ENCODE data around the gene RTP4.

The RTP4 gene

GRCh38 chr3:187368251-187369088 lies at the start of gene RTP4:
RTP4 (plus strand) TSS chr3:187368385; CDS start chr3:187368442, 57 bp downstream.
- H3K4me1 ChIP-seq (ENCODE audit: control insufficient read depth, insufficient read depth, low read length, unreplicated experiment), result peaks cover 12% of the 10 kb centered on the region
- H3K36me3 ChIP-seq (ENCODE audit: insufficient read depth, low read length), result peaks cover 31% of the 10 kb centered on the region
- peak within 1 kb of the TSS; percentile 85 for H3K27ac ChIP-seq (ENCODE audit: low read depth, low read length)
- no peaks in the 10 kb centered on the region for H3K27me3 ChIP-seq (ENCODE audit: insufficient read depth, low read length)
- H3K79me2 ChIP-seq (ENCODE audit: control insufficient read depth, insufficient read depth, low read length, unreplicated experiment), result peaks cover 18% of the 10 kb centered on the region
- H3K4me3 ChIP-seq (ENCODE audit: low read depth, low read length), result peak within 1 kb of the TSS; percentile 85
- H2AFZ ChIP-seq (ENCODE audit: low read length, unreplicated experiment), result peak within 1 kb of the TSS; percentile 99

- no peaks in the 10 kb centered on the region for H3K79me2 ChIP-seq (ENCODE audit: control insufficient read depth, insufficient read depth, low read length, unreplicated experiment)
- H3K4me1 ChIP-seq (ENCODE audit: control insufficient read depth, insufficient read depth, low read length, unreplicated experiment), result peaks cover 4% of the 10 kb centered on the region
- H2AFZ ChIP-seq (ENCODE audit: low read length, unreplicated experiment), result peak overlapping the region; percentile 99
- H3K4me3 ChIP-seq (ENCODE audit: low read depth, low read length), result peak overlapping the region; percentile 80
- H3K27me3 ChIP-seq (ENCODE audit: insufficient read depth, low read length), result peaks cover 40% of the 10 kb centered on the region
- H3K27ac ChIP-seq (ENCODE audit: low read depth, low read length), result peak overlapping the region; percentile 27; the same call in 1 of the 2 replicates
- no peaks in the 10 kb centered on the region for H3K36me3 ChIP-seq (ENCODE audit: insufficient read depth, low read length)
Observed at GRCh38 chr3:187318819-187319616, 49.2 kb upstream of the RTP4 start.

- Histone ChIP-seq H3K36me3 (ENCODE audit: insufficient read depth, low read length) (no peaks in the 10 kb centered on the region), H3K4me3 (ENCODE audit: low read depth, low read length) (peak overlapping the region; percentile 80), H2AFZ (ENCODE audit: low read length, unreplicated experiment) (peak overlapping the region; percentile 99), H3K4me1 (ENCODE audit: control insufficient read depth, insufficient read depth, low read length, unreplicated experiment) (peaks cover 4% of the 10 kb centered on the region), H3K79me2 (ENCODE audit: control insufficient read depth, insufficient read depth, low read length, unreplicated experiment) (no peaks in the 10 kb centered on the region), H3K27me3 (ENCODE audit: insufficient read depth, low read length) (peaks cover 40% of the 10 kb centered on the region), H3K27ac (ENCODE audit: low read depth, low read length) (0 out of 2 replicates have a peak overlapping the region, but pooled peaks have one; percentile 27)
Observed at GRCh38 chr3:187319699-187320302, 48.4 kb upstream of the RTP4 start.

- no peak overlapping the region for H3K4me3 ChIP-seq (ENCODE audit: low read depth, low read length)
- no peak overlapping the region for H3K27ac ChIP-seq (ENCODE audit: low read depth, low read length)
- no peaks in the 10 kb centered on the region for H3K79me2 ChIP-seq (ENCODE audit: control insufficient read depth, insufficient read depth, low read length, unreplicated experiment)
- H2AFZ ChIP-seq (ENCODE audit: low read length, unreplicated experiment), result no peak overlapping the region
- H3K36me3 ChIP-seq (ENCODE audit: insufficient read depth, low read length), result no peaks in the 10 kb centered on the region
- peaks cover 54% of the 10 kb centered on the region for H3K27me3 ChIP-seq (ENCODE audit: insufficient read depth, low read length)
- peaks cover 4% of the 10 kb centered on the region for H3K4me1 ChIP-seq (ENCODE audit: control insufficient read depth, insufficient read depth, low read length, unreplicated experiment)
Observed at GRCh38 chr3:187321766-187322165, 46.4 kb upstream of the RTP4 start.

- Histone ChIP-seq H3K79me2 (ENCODE audit: control insufficient read depth, insufficient read depth, low read length, unreplicated experiment) (no peaks in the 10 kb centered on the region), H3K27ac (ENCODE audit: low read depth, low read length) (no peak overlapping the region), H2AFZ (ENCODE audit: low read length, unreplicated experiment) (no peak overlapping the region), H3K36me3 (ENCODE audit: insufficient read depth, low read length) (no peaks in the 10 kb centered on the region), H3K4me3 (ENCODE audit: low read depth, low read length) (no peak overlapping the region), H3K4me1 (ENCODE audit: control insufficient read depth, insufficient read depth, low read length, unreplicated experiment) (peaks cover 4% of the 10 kb centered on the region), H3K27me3 (ENCODE audit: insufficient read depth, low read length) (peaks cover 55% of the 10 kb centered on the region)
Observed at GRCh38 chr3:187322291-187322690, 45.9 kb upstream of the RTP4 start.

- Histone ChIP-seq H3K27ac (ENCODE audit: low read depth, low read length) (no peak overlapping the region), H3K4me1 (ENCODE audit: control insufficient read depth, insufficient read depth, low read length, unreplicated experiment) (peaks cover 4% of the 10 kb centered on the region), H2AFZ (ENCODE audit: low read length, unreplicated experiment) (no peak overlapping the region), H3K4me3 (ENCODE audit: low read depth, low read length) (no peak overlapping the region), H3K79me2 (ENCODE audit: control insufficient read depth, insufficient read depth, low read length, unreplicated experiment) (no peaks in the 10 kb centered on the region), H3K27me3 (ENCODE audit: insufficient read depth, low read length) (peaks cover 59% of the 10 kb centered on the region), H3K36me3 (ENCODE audit: insufficient read depth, low read length) (no peaks in the 10 kb centered on the region)
Observed at GRCh38 chr3:187323091-187323490, 45.1 kb upstream of the RTP4 start.

- Histone ChIP-seq H2AFZ (ENCODE audit: low read length, unreplicated experiment) (no peak overlapping the region), H3K27me3 (ENCODE audit: insufficient read depth, low read length) (peaks cover 80% of the 10 kb centered on the region), H3K36me3 (ENCODE audit: insufficient read depth, low read length) (no peaks in the 10 kb centered on the region), H3K4me3 (ENCODE audit: low read depth, low read length) (no peak overlapping the region), H3K27ac (ENCODE audit: low read depth, low read length) (no peak overlapping the region), H3K4me1 (ENCODE audit: control insufficient read depth, insufficient read depth, low read length, unreplicated experiment) (no peaks in the 10 kb centered on the region), H3K79me2 (ENCODE audit: control insufficient read depth, insufficient read depth, low read length, unreplicated experiment) (no peaks in the 10 kb centered on the region)
Observed at GRCh38 chr3:187325632-187326031, 42.6 kb upstream of the RTP4 start.

- Histone ChIP-seq H3K27ac (ENCODE audit: low read depth, low read length) (no peak overlapping the region), H3K27me3 (ENCODE audit: insufficient read depth, low read length) (peaks cover 90% of the 10 kb centered on the region), H2AFZ (ENCODE audit: low read length, unreplicated experiment) (no peak overlapping the region), H3K36me3 (ENCODE audit: insufficient read depth, low read length) (no peaks in the 10 kb centered on the region), H3K4me1 (ENCODE audit: control insufficient read depth, insufficient read depth, low read length, unreplicated experiment) (no peaks in the 10 kb centered on the region), H3K4me3 (ENCODE audit: low read depth, low read length) (no peak overlapping the region), H3K79me2 (ENCODE audit: control insufficient read depth, insufficient read depth, low read length, unreplicated experiment) (no peaks in the 10 kb centered on the region)
Observed at GRCh38 chr3:187327845-187328244, 40.3 kb upstream of the RTP4 start.

- Histone ChIP-seq H3K36me3 (ENCODE audit: insufficient read depth, low read length) (no peaks in the 10 kb centered on the region), H3K27ac (ENCODE audit: low read depth, low read length) (no peak overlapping the region), H3K4me3 (ENCODE audit: low read depth, low read length) (no peak overlapping the region), H3K27me3 (ENCODE audit: insufficient read depth, low read length) (peaks cover 92% of the 10 kb centered on the region), H3K79me2 (ENCODE audit: control insufficient read depth, insufficient read depth, low read length, unreplicated experiment) (no peaks in the 10 kb centered on the region), H2AFZ (ENCODE audit: low read length, unreplicated experiment) (no peak overlapping the region), H3K4me1 (ENCODE audit: control insufficient read depth, insufficient read depth, low read length, unreplicated experiment) (no peaks in the 10 kb centered on the region)
Observed at GRCh38 chr3:187328691-187329090, 39.5 kb upstream of the RTP4 start.

GRCh38 chr3:187334904-187335303 lies 33.3 kb upstream of the RTP4 start:
- Histone ChIP-seq H2AFZ (ENCODE audit: low read length, unreplicated experiment) (no peak overlapping the region), H3K4me3 (ENCODE audit: low read depth, low read length) (no peak overlapping the region), H3K79me2 (ENCODE audit: control insufficient read depth, insufficient read depth, low read length, unreplicated experiment) (no peaks in the 10 kb centered on the region), H3K27ac (ENCODE audit: low read depth, low read length) (no peak overlapping the region), H3K4me1 (ENCODE audit: control insufficient read depth, insufficient read depth, low read length, unreplicated experiment) (no peaks in the 10 kb centered on the region), H3K27me3 (ENCODE audit: insufficient read depth, low read length) (peaks cover 81% of the 10 kb centered on the region), H3K36me3 (ENCODE audit: insufficient read depth, low read length) (no peaks in the 10 kb centered on the region)
